Inflammatory macrophage treated with lipopolysaccharide for 4 hours (primary cell): ENCODE results near the gene ASCL1.
A peak's percentile ranks its signal among the peaks of the same experiment; 100 is the strongest.

Source experiments
- DNase-seq: peaks from one replicate; pipeline ENCODE4 v3.0.0-alpha.2; 2020

Gene ASCL1

GRCh38 chr12:102957339-102958050 is at the start of gene ASCL1:
TSS of gene ASCL1 (plus strand) at chr12:102957674. CDS start at chr12:102958245, 571 bp downstream.
- DNase-seq = no peak

- no peak for DNase-seq
Measured at GRCh38 chr12:102907918-102908317, 49.6 kb upstream of the ASCL1 start.

- no peak for DNase-seq
Measured at GRCh38 chr12:102910137-102910536, 47.3 kb upstream of the ASCL1 start.

GRCh38 chr12:102910792-102911191 is 46.7 kb upstream of the ASCL1 start:
- no peak for DNase-seq

GRCh38 chr12:102911320-102911719 is 46.2 kb upstream of the ASCL1 start:
- no peak for DNase-seq

GRCh38 chr12:102912258-102912657 is 45.2 kb upstream of the ASCL1 start:
- no peak for DNase-seq

GRCh38 chr12:102913453-102914226 is 43.8 kb upstream of the ASCL1 start:
- no peak for DNase-seq

GRCh38 chr12:102916252-102917025 is 41.0 kb upstream of the ASCL1 start:
- no peak for DNase-seq

GRCh38 chr12:102917026-102917787 is 40.3 kb upstream of the ASCL1 start, which contains the start of gene PAH:
TSS of gene PAH (minus strand) at chr12:102917244. CDS start at chr12:102917130, 114 bp downstream.
- DNase-seq = no peak

GRCh38 chr12:102918840-102919239 is 38.6 kb upstream of the ASCL1 start:
- DNase-seq = no peak

GRCh38 chr12:102920271-102920670 is 37.2 kb upstream of the ASCL1 start:
- DNase-seq = no peak

- no peak for DNase-seq
Measured at GRCh38 chr12:102921240-102921639, 36.2 kb upstream of the ASCL1 start.

- DNase-seq = no peak
Measured at GRCh38 chr12:102927220-102927619, 30.3 kb upstream of the ASCL1 start.

GRCh38 chr12:102933168-102933567 is 24.3 kb upstream of the ASCL1 start:
- no peak for DNase-seq

- DNase-seq = no peak
Measured at GRCh38 chr12:102939059-102939458, 18.4 kb upstream of the ASCL1 start.

GRCh38 chr12:102939670-102940222 is 17.7 kb upstream of the ASCL1 start:
- DNase-seq = no peak

- no peak for DNase-seq
Measured at GRCh38 chr12:102946042-102946441, 11.4 kb upstream of the ASCL1 start.

- DNase-seq = peak; percentile 3
Measured at GRCh38 chr12:102948941-102949352, 8.5 kb upstream of the ASCL1 start.

GRCh38 chr12:102950107-102950949 is 7.1 kb upstream of the ASCL1 start:
- DNase-seq = no peak

- no peak for DNase-seq
Measured at GRCh38 chr12:102950950-102951619, 6.4 kb upstream of the ASCL1 start.

GRCh38 chr12:102951841-102952240 is 5.6 kb upstream of the ASCL1 start:
- no peak for DNase-seq
